Measurements from ENCODE around the gene SEMA3E.

- TF ChIP-seq CTCF (IDR thresholded peaks at IDR 0.05) (no peak), PBX3 (IDR thresholded peaks at IDR 0.05) (no peak), GABPA (IDR thresholded peaks at IDR 0.05; ENCODE audit: low read depth) (no peak), RFX5 (IDR thresholded peaks at IDR 0.05; ENCODE audit: low read length) (no peak), MXI1 (IDR thresholded peaks at IDR 0.05; ENCODE audit: low read depth, low read length) (no peak), SMC3 (IDR thresholded peaks at IDR 0.05; ENCODE audit: low read depth, low read length) (no peak), ZBTB33 (IDR thresholded peaks at IDR 0.05; ENCODE audit: borderline replicate concordance, low read depth) (no peak), REST (IDR thresholded peaks at IDR 0.05; ENCODE audit: low read depth, low read length) (no peak), USF1 (IDR thresholded peaks at IDR 0.05; ENCODE audit: borderline replicate concordance, low read depth) (no peak), EP300 (IDR thresholded peaks at IDR 0.05; ENCODE audit: borderline replicate concordance in 1 of 2, low read depth in 1 of 2, low read length in 1 of 2) (no peak), GATA2 (CRISPR knock-in tag; IDR thresholded peaks at IDR 0.05) (no peak)
Observed at GRCh38 chr7:83362871-83363550, 285.9 kb downstream of the SEMA3E start.

Data from SK-N-SH (cell line).